Keratinocyte (primary cell): ENCODE measurements around the gene PRR20G. TPM values are rescaled to one million over a fixed set of nuclear protein-coding genes. Genes with fewer than 3 reads are reported as not detected.
"Not testable (repeated sequence)": the region's sequence is repeated elsewhere in the genome, so short reads cannot be mapped to it uniquely, and the experiment has no call there.

Experiments
- DNase-seq: peaks from one replicate; pipeline ENCODE4 v3.0.0-alpha.2; 2011; ENCODE audit warnings: low read depth, missing footprints, low spot score
- FAIRE-seq: peaks from 2 replicates; lab custom pipeline; 2011; peaks lifted over from hg19 to GRCh38; lab: Jason Lieb, UNC
- H2AFZ ChIP-seq: 2 replicates; pipeline ENCODE4 v1.6.0; 2012; ENCODE audit warnings: low read length, control low read depth, inconsistent platforms; ENCODE audit not compliant: control insufficient read depth
- H3K27ac ChIP-seq: 2 replicates; pipeline ENCODE4 v1.5.1; 2011; ENCODE audit warnings: low read length; ENCODE audit not compliant: control insufficient read depth, insufficient read depth
- H3K27me3 ChIP-seq: 3 replicates; pipeline ENCODE4 v1.6.0; 2011; ENCODE audit warnings: low read length; ENCODE audit not compliant: control insufficient read depth, insufficient read depth; ENCODE audit errors: extremely low read depth
- H3K36me3 ChIP-seq, 2 experiments: 2 replicates in 1 of 2; 3 replicates in 1 of 2; pipeline ENCODE4 v1.5.1; 2011; ENCODE audit warnings: low read length in 2 of 2, mild to moderate bottlenecking in 1 of 2; ENCODE audit not compliant: control insufficient read depth in 2 of 2, insufficient read depth in 2 of 2; ENCODE audit errors: extremely low read depth in 1 of 2
- H3K4me1 ChIP-seq: 3 replicates; pipeline ENCODE4 v1.5.1; 2011; ENCODE audit warnings: low read length; ENCODE audit not compliant: control insufficient read depth, insufficient read depth; ENCODE audit errors: extremely low read depth
- H3K4me2 ChIP-seq: 3 replicates; pipeline ENCODE4 v1.6.0; 2011; ENCODE audit warnings: low read depth, low read length; ENCODE audit not compliant: control insufficient read depth, insufficient read depth; ENCODE audit errors: extremely low read depth
- H3K4me3 ChIP-seq, 3 experiments: fragments of 200-600 bp in 1 of 3; sonication (generic) in 1 of 3; 2 replicates in 2 of 3; 3 replicates in 1 of 3; pipeline ENCODE4 v1.5.1; 2011 to 2016; ENCODE audit warnings: low read length in 3 of 3, mild to moderate bottlenecking in 3 of 3, control low read depth in 2 of 3, inconsistent platforms in 1 of 3, low read depth in 1 of 3, mixed read lengths in 1 of 3, mixed run types in 1 of 3, moderate library complexity in 1 of 3; ENCODE audit not compliant: control insufficient read depth in 2 of 3, insufficient read depth in 2 of 3; ENCODE audit errors: extremely low read depth in 1 of 3
- H3K79me2 ChIP-seq: 2 replicates; pipeline ENCODE4 v1.6.0; 2012; ENCODE audit warnings: low read length; ENCODE audit not compliant: control insufficient read depth, insufficient read depth
- H3K9ac ChIP-seq: 3 replicates; pipeline ENCODE4 v1.6.0; 2011; ENCODE audit warnings: low read length; ENCODE audit not compliant: control insufficient read depth, insufficient read depth; ENCODE audit errors: extremely low read depth
- H3K9me1 ChIP-seq: 3 replicates; pipeline ENCODE4 v1.6.0; 2011; ENCODE audit warnings: low read length; ENCODE audit not compliant: control insufficient read depth, insufficient read depth; ENCODE audit errors: extremely low read depth
- H3K9me3 ChIP-seq: 2 replicates; pipeline ENCODE4 v1.5.1; 2012; ENCODE audit warnings: low read depth, low read length; ENCODE audit not compliant: control insufficient read depth
- H4K20me1 ChIP-seq: 3 replicates; pipeline ENCODE4 v1.6.0; 2011; ENCODE audit warnings: low read length; ENCODE audit not compliant: control insufficient read depth, insufficient read depth; ENCODE audit errors: extremely low read depth
- CTCF ChIP-seq, 3 experiments: IDR thresholded peaks in 1 of 3; conservative IDR thresholded peaks in 1 of 3; optimal IDR thresholded peaks in 1 of 3; 2 replicates in 2 of 3; 3 replicates in 1 of 3; pipeline versions ENCODE3 to v1.5.1; 2011; ENCODE audit warnings: low read length in 3 of 3, mild to moderate bottlenecking in 3 of 3, moderate library complexity in 2 of 3, control low read depth in 1 of 3, inconsistent platforms in 1 of 3; ENCODE audit not compliant: insufficient read depth in 2 of 3; ENCODE audit errors: extremely low read depth in 1 of 3
- EZH2 ChIP-seq: IDR thresholded peaks from one replicate; pipeline ENCODE4 v1.6.1; 2012; ENCODE audit warnings: inconsistent platforms, mild to moderate bottlenecking, low read length, moderate library complexity
- dilution Hi-C: fragments of 300-500 bp; cut with MboI; formaldehyde crosslinking; loops from one replicate; pipeline ENCODE4 v1.7.0; 2020; ENCODE audit warnings: low sequenced_read_pairs; ENCODE audit not compliant: extremely low pct_ligation_motif_present
- polyA plus RNA-seq, 5 experiments: library from polyadenylated mRNA; depleted of rRNA in 3 of 5; stranded (reverse) in 3 of 5; stranded (forward) in 1 of 5; unstranded in 1 of 5; fragments of >200 nt; gene quantifications; 1 replicate in 1 of 5; 2 replicates in 3 of 5; 3 replicates in 1 of 5; pipeline versions ENCODE4 v1.2.1 to v1.2.3, GENCODE V29; 2011 to 2012; ENCODE audit warnings: missing spikeins in 2 of 5, low read depth in 1 of 5, low replicate concordance in 1 of 5

PRR20G gene
- polyA plus RNA-seq, 1 donor (not counting 4 experiments of a cell fraction or from before 2014, with no cell fraction given): not detected

GRCh38 chr3:127296166-127296565 lies 8.3 kb upstream of the PRR20G start:
- Histone ChIP-seq H3K79me2 (no peaks in the 10 kb centered on the region), H3K9me1 (no peaks in the 10 kb centered on the region), H4K20me1 (no peaks in the 10 kb centered on the region), H2AFZ (no peak overlapping the region), H3K36me3 (no peaks in the 10 kb centered on the region), H3K27ac (no peak overlapping the region), H3K27me3 (no peaks in the 10 kb centered on the region), H3K9ac (no peak overlapping the region), H3K9me3 (no peaks in the 10 kb centered on the region), H3K4me2 (no peak overlapping the region), H3K4me1 (no peaks in the 10 kb centered on the region), H3K4me3 (no peak overlapping the region)
- TF ChIP-seq EZH2 (no peak), CTCF (optimal IDR thresholded peaks at IDR 0.05 in 1 of 3, IDR thresholded peaks at IDR 0.05 in 1 of 3, conservative IDR thresholded peaks at IDR 0.05 in 1 of 3; ENCODE audit: extremely low read depth in 1 of 3, insufficient read depth in 2 of 3, low read length in 3 of 3) (no peak)
- DNase-seq (no peak), FAIRE-seq (no peak)
- dilution Hi-C loops: no loop called here

GRCh38 chr3:127293650-127294049 lies 5.8 kb upstream of the PRR20G start:
- H3K4me1 ChIP-seq, DNase-seq, H2AFZ ChIP-seq, H3K9me1 ChIP-seq, H3K9ac ChIP-seq, H3K4me2 ChIP-seq, H3K79me2 ChIP-seq, H3K36me3 ChIP-seq, H3K9me3 ChIP-seq, dilution Hi-C loops, H3K4me3 ChIP-seq, H3K27ac ChIP-seq, H4K20me1 ChIP-seq, H3K27me3 ChIP-seq, FAIRE-seq: not testable (repeated sequence)

- H3K4me2 ChIP-seq: no peak overlapping the region
- DNase-seq (no peak), FAIRE-seq (no peak)
- no peak overlapping the region for H2AFZ ChIP-seq
- no peaks in the 10 kb centered on the region for H3K36me3 ChIP-seq
- no peak overlapping the region for H3K4me3 ChIP-seq
- TF ChIP-seq EZH2: no peak
- H3K27me3 ChIP-seq: no peaks in the 10 kb centered on the region
- H4K20me1 ChIP-seq: no peaks in the 10 kb centered on the region
- dilution Hi-C loops: no loop called here
- H3K9ac ChIP-seq: no peak overlapping the region
- H3K27ac ChIP-seq: no peak overlapping the region
- no peaks in the 10 kb centered on the region for H3K79me2 ChIP-seq
- H3K9me3 ChIP-seq: no peaks in the 10 kb centered on the region
- H3K4me1 ChIP-seq: peaks cover 5% of the 10 kb centered on the region
- no peaks in the 10 kb centered on the region for H3K9me1 ChIP-seq
Measured at GRCh38 chr3:127291611-127292010, 3.8 kb upstream of the PRR20G start.
